Tibial nerve (tissue), 4 donors: ENCODE measurements around the gene FNDC3B.

Source experiments
- EP300 ChIP-seq, 2 donors: sonication (generic); formaldehyde crosslinking; IDR thresholded peaks; one replicate each; pipeline ENCODE4 v1.6.1; 2017; ENCODE audit warnings: antibody characterized with exemption in 2 of 2, mild to moderate bottlenecking in 1 of 2
- POLR2A ChIP-seq, 2 donors: fragments of 450-650 bp; IDR thresholded peaks; one replicate each; pipeline ENCODE4 v1.6.1; 2017; ENCODE audit warnings: antibody characterized with exemption in 2 of 2, mild to moderate bottlenecking in 2 of 2, moderate library complexity in 2 of 2
- TF ChIP-seq, protein P1 (sequence below), 5 experiments: fragments of 200-600 bp in 3 of 5; fragments of 450-650 bp in 2 of 5; sonication (generic) in 3 of 5; IDR thresholded peaks; one replicate each; pipeline ENCODE4 v1.5.1; 2016 to 2019; ENCODE audit warnings: antibody characterized with exemption in 5 of 5, mild to moderate bottlenecking in 3 of 5, moderate library complexity in 2 of 5

DNA sequence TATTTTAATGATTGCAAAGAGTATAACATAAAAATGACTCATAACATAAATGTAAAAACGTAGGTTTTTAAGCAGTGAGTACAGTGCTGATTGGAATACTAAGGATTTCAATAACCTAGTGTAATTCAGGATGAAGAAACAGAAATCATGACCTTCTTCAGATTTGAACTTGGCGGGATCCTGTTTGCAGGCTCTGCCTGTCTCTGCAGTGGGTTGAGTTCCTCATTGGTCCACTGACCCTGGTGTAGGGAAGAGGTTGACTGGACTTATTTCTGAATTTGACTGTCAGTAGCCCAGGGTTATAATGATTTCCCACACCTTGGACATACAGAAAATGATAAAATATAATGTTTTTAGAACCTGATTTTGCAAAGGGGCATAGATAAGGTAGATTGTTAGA, 171.7 kb downstream of the FNDC3B start:
- no peak for TF ChIP-seq POLR2A (IDR thresholded peaks at IDR 0.05)
- TF ChIP-seq, protein P1, sequence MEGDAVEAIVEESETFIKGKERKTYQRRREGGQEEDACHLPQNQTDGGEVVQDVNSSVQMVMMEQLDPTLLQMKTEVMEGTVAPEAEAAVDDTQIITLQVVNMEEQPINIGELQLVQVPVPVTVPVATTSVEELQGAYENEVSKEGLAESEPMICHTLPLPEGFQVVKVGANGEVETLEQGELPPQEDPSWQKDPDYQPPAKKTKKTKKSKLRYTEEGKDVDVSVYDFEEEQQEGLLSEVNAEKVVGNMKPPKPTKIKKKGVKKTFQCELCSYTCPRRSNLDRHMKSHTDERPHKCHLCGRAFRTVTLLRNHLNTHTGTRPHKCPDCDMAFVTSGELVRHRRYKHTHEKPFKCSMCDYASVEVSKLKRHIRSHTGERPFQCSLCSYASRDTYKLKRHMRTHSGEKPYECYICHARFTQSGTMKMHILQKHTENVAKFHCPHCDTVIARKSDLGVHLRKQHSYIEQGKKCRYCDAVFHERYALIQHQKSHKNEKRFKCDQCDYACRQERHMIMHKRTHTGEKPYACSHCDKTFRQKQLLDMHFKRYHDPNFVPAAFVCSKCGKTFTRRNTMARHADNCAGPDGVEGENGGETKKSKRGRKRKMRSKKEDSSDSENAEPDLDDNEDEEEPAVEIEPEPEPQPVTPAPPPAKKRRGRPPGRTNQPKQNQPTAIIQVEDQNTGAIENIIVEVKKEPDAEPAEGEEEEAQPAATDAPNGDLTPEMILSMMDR (IDR thresholded peaks at IDR 0.05), result no peak
- TF ChIP-seq EP300 (IDR thresholded peaks at IDR 0.05), result no peak
